CD4-positive, alpha-beta T cell treated with Interleukin-6 at 100 ng/mL for 8 hours (primary cell): ENCODE results near the gene TNFAIP3.
A peak's percentile ranks its signal among the peaks of the same experiment; 100 is the strongest.

ENCODE experiments used
- DNase-seq: peaks from one replicate; pipeline ENCODE4 v3.0.0-alpha.2; 2020; ENCODE audit warnings: mixed read lengths, low spot score

Gene TNFAIP3

DNA sequence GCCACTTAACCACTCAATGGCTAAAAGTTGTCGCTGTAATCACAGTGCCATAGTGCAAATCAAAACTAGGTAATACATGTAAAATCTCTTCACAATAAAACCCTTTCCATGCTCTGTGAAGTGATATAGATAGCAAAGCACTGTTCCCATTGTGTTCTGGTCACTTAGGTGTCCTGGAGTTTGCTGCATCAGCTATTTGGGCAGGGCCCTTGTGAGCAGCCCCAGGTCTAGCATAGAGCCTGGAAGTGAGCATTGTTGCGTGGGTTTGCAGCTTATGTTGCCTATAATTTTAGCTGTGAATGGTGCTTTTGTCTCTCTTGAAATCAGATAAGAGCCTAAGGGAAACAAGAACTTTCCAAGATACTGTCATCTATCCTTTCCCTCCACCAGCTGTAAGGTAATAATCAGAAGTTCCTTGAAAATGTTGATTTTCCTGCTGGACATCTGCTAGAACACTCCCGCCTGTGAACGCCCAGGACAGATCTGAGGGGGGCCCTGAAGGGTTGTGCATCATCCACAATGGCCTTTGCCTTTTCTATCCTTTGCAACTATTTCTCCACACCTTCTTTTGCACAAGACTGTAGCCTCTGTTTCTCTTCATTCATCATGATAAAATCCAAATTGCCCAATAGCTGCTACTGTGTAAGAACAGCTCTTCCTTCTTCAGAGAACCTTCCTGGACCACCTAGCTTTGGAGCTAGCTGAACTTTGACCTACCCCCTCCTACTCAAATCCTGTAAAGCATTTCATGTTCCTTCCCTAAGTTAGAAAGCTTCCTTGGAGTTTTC lies 57.0 kb downstream of the TNFAIP3 start:
- no peak for DNase-seq

DNA sequence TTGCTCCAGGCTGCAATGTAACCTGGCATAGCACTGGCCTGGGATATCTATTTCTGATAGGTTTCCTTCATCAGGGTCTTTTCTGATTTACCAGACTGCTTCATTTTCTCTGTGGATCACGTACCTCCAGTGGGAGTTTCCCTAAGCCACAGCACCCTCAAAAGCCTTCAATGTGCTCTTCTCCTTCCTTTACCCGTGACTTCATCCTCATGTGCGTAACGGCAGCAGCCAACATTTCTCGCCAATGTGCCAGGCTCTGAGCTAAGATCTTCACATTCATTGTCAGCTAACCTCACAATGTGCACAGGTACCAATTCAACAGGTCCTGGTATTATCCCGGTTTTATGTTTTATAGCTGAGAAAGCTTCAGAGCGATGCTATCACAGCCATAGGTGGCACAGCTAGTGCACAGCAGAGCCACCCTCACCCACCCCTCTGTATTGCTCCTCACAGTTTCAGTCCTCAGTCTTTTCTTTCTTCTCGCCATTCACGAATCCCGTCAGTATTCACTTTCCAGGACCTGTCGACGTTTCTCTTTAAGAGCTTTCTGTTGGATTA lies 58.2 kb downstream of the TNFAIP3 start:
- no peak for DNase-seq

- no peak for DNase-seq
Observed at GRCh38 chr6:137926207-137926731, 59.2 kb downstream of the TNFAIP3 start.

DNA sequence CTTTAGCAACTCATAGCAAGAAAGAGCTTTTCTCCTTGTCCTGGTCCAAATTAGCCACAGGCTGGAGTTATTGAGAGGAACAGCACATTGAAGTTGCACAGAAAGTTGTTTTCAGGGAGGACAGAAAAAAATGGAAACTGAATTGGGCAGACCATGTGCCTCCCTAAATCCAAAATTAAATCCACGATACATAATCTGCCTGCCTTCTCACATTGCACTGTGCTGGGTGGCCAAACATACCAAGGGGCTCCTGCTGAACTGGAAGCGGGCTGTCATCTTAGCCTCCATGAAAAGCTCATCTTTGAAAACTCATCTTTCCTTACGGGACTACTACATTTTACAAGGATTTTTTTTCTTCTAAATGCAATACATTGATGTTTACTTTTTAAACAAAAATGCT lies 59.9 kb downstream of the TNFAIP3 start:
- DNase-seq: no peak

GRCh38 chr6:137927777-137928218 lies 60.7 kb downstream of the TNFAIP3 start:
- DNase-seq: peak; percentile 73

- DNase-seq: no peak
Observed at GRCh38 chr6:137928286-137928685, 61.2 kb downstream of the TNFAIP3 start.

DNA sequence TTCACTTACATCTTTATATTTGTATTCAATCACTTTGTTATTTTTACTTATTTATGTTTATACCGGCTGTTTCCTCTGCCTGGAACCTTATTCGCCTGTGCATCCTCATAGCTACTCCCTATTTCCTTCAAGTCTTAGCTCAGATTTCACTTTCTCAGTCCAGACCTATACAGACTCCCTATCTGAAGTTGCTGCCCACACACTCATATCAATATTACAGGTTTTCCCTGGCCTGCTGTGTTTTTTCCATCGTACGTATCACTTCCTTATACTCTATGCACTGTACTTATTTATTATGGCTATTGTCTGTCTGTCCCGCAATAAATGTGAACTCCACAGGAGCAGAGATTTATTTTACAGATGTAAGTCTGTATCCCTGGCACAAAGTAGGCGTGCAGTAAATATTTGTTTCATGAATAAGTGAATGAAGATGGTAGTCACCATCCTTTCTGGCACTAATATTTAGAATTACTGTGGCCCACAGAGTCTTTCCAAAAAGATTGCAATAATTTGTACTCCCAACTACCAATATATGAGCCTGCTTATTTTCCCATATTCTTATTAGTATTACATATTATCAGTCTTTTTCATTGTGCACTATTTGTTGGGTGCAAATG lies 64.9 kb downstream of the TNFAIP3 start:
- no peak for DNase-seq
